ENCODE results near the gene BPIFB6. TPM values are rescaled to one million over a fixed set of nuclear protein-coding genes. Genes with fewer than 3 reads are reported as not detected.

Gene BPIFB6
- polyA plus RNA-seq, 4 donors = 0.09 TPM; not detected in 3

DNA sequence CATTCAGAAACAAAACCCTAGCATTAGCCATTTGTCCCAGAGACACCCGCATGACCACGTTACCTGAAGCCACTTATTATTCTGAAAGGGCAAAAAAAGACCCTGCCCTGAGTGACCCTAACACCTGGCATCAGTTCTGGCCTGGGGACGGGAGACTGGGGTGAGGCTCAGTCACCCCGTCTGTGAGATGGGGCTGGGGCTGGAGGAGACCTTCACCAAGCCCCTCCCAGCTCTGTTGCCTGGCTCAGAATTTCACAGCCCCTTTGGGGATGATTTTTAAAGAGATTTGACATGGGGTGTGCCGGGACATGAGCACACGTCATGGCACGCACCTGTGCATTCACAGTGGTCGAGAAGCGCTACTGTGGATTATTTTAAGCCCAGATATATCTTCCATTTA, 1.4 kb upstream of the BPIFB6 start:
- Histone ChIP-seq H3K27ac (ENCODE audit: low read depth in 1 of 3, low read length in 2 of 3) (no peak overlapping the region), H3K9me3 (ENCODE audit: control insufficient read depth in 2 of 2, insufficient read depth in 1 of 2, low read depth in 1 of 2, low read length in 1 of 2) (no peaks in the 10 kb centered on the region), H3K27me3 (ENCODE audit: control insufficient read depth in 3 of 3, insufficient read depth in 3 of 3, low read length in 3 of 3) (no peaks in the 10 kb centered on the region), H3K4me3 (ENCODE audit: low read depth in 1 of 3, low read length in 3 of 3) (no peak overlapping the region), H3K36me3 (ENCODE audit: control insufficient read depth in 3 of 3, insufficient read depth in 2 of 3, low read depth in 1 of 3, low read length in 3 of 3) (no peaks in the 10 kb centered on the region), H3K4me1 (ENCODE audit: control insufficient read depth in 3 of 3, insufficient read depth in 2 of 3, low read depth in 1 of 3, low read length in 2 of 3) (no peaks in the 10 kb centered on the region)
- FAIRE-seq = no peak
- 68 to 84% (median 83%) methylated on average over 9 of the region's 9 CpGs for WGBS, 3 donors
- no peak for DNase-seq

DNA sequence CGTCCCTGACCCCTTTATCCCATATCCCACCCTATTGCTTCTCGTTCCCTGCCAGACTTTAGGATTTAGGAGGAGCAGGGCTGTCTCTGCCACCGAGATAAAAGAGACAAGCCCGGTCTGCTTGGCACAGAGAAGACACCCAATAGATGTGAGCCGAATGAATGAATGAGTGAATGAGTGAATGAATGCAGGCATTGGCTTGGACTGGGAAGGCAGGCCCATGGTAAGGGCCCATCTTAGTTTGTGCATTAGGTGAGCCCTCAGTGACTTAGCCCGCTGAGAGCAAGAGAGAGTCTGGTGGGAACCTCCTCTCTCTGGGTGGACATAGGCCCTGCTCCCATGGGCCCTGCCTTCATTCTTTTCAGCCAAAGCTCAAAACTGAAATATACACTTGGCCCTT, 879 bp upstream of the BPIFB6 start:
- no peaks in the 10 kb centered on the region for H3K4me1 ChIP-seq (ENCODE audit: control insufficient read depth in 3 of 3, insufficient read depth in 2 of 3, low read depth in 1 of 3, low read length in 2 of 3)
- H3K27me3 ChIP-seq (ENCODE audit: control insufficient read depth in 3 of 3, insufficient read depth in 3 of 3, low read length in 3 of 3) = no peaks in the 10 kb centered on the region
- no peaks in the 10 kb centered on the region for H3K36me3 ChIP-seq (ENCODE audit: control insufficient read depth in 3 of 3, insufficient read depth in 2 of 3, low read depth in 1 of 3, low read length in 3 of 3)
- DNase-seq = no peak
- FAIRE-seq = no peak
- H3K9me3 ChIP-seq (ENCODE audit: control insufficient read depth in 2 of 2, insufficient read depth in 1 of 2, low read depth in 1 of 2, low read length in 1 of 2) = no peaks in the 10 kb centered on the region
- H3K4me3 ChIP-seq (ENCODE audit: low read depth in 1 of 3, low read length in 3 of 3) = no peak overlapping the region
- H3K27ac ChIP-seq (ENCODE audit: low read depth in 1 of 3, low read length in 2 of 3) = no peak overlapping the region
- WGBS, 3 donors = 73 to 86% (median 82%) methylated on average over 6 of the region's 6 CpGs

DNA sequence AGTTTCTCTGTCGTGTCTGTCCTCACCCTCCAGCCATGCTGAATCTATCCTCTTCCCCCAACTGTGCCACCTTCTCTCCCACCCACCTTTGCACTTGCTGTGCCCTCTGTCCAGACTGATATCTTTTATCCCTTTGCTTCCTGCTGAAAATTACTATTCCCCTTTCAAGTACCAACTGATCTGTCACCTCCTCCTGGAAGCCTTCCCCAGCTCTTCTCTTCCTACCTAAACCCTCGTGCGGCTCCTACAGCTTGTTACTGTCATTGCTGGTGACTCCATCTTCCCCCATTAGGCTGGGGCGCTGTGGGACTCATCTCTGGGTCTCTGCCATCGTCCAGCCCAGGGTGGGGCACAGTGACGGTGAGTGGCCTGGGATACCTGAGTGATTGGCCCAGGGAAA, 1.1 kb downstream of the BPIFB6 start:
- FAIRE-seq = no peak

DNA sequence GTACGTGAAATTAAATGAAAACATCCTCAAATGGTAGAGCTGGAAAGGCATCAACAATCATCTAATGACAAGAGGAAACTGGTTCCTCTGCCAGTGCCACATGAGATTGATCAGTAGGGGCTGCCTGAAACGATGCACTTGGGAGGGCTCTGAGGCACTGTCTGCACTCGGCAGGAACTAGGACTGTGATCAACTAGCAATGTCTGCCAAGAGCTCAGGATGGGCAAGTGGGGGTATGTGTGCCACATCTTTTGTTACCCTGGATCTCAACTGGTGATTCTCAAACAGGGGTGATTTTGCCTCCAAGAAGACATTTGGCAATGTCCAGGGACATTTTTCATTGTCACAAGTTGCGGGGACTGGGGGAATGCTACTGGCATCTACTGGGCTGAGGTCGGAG, 1.9 kb downstream of the BPIFB6 start:
- no peak overlapping the region for H3K4me3 ChIP-seq (ENCODE audit: low read depth in 1 of 3, low read length in 3 of 3)
- no peaks in the 10 kb centered on the region for H3K9me3 ChIP-seq (ENCODE audit: control insufficient read depth in 2 of 2, insufficient read depth in 1 of 2, low read depth in 1 of 2, low read length in 1 of 2)
- DNase-seq (no peak), FAIRE-seq (no peak)
- no peaks in the 10 kb centered on the region for H3K36me3 ChIP-seq (ENCODE audit: control insufficient read depth in 3 of 3, insufficient read depth in 2 of 3, low read depth in 1 of 3, low read length in 3 of 3)
- 66 to 80% (median 70%) methylated on average over 5 of the region's 5 CpGs for WGBS, 3 donors
- H3K27ac ChIP-seq (ENCODE audit: low read depth in 1 of 3, low read length in 2 of 3) = no peak overlapping the region
- H3K4me1 ChIP-seq (ENCODE audit: control insufficient read depth in 3 of 3, insufficient read depth in 2 of 3, low read depth in 1 of 3, low read length in 2 of 3) = no peaks in the 10 kb centered on the region
- H3K27me3 ChIP-seq (ENCODE audit: control insufficient read depth in 3 of 3, insufficient read depth in 3 of 3, low read length in 3 of 3) = no peaks in the 10 kb centered on the region

More for the DNA sequence above, 1.1 kb downstream of the BPIFB6 start:
- no peak for DNase-seq
- no peaks in the 10 kb centered on the region for H3K36me3 ChIP-seq (ENCODE audit: control insufficient read depth in 3 of 3, insufficient read depth in 2 of 3, low read depth in 1 of 3, low read length in 3 of 3)
- H3K4me3 ChIP-seq (ENCODE audit: low read depth in 1 of 3, low read length in 3 of 3) = no peak overlapping the region
- 63 to 75% (median 69%) methylated on average over 6 of the region's 6 CpGs for WGBS, 3 donors
- no peak overlapping the region for H3K27ac ChIP-seq (ENCODE audit: low read depth in 1 of 3, low read length in 2 of 3)
- H3K4me1 ChIP-seq (ENCODE audit: control insufficient read depth in 3 of 3, insufficient read depth in 2 of 3, low read depth in 1 of 3, low read length in 2 of 3) = no peaks in the 10 kb centered on the region
- H3K9me3 ChIP-seq (ENCODE audit: control insufficient read depth in 2 of 2, insufficient read depth in 1 of 2, low read depth in 1 of 2, low read length in 1 of 2) = no peaks in the 10 kb centered on the region
- no peaks in the 10 kb centered on the region for H3K27me3 ChIP-seq (ENCODE audit: control insufficient read depth in 3 of 3, insufficient read depth in 3 of 3, low read length in 3 of 3)

DNA sequence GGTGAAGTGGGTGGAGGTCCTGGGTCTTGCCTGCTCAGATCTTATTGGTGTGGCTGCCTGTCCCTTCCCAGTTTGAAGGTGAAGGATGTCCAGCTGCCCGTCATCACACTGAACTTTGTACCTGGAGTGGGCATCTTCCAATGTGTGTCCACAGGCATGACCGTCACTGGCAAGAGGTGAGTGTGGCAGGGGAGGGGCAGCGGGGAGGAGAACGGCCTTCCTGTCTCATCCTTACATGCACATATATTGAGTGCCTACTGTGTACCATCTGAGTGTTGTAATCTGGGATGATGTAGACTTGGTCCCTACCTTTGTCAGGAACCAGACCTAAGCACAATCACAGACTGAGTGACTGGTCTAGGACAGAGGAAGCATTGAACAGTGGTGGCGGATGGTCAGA, 2.7 kb downstream of the BPIFB6 start:
- Histone ChIP-seq H3K27me3 (ENCODE audit: control insufficient read depth in 3 of 3, insufficient read depth in 3 of 3, low read length in 3 of 3) (no peaks in the 10 kb centered on the region), H3K36me3 (ENCODE audit: control insufficient read depth in 3 of 3, insufficient read depth in 2 of 3, low read depth in 1 of 3, low read length in 3 of 3) (no peaks in the 10 kb centered on the region), H3K9me3 (ENCODE audit: control insufficient read depth in 2 of 2, insufficient read depth in 1 of 2, low read depth in 1 of 2, low read length in 1 of 2) (no peaks in the 10 kb centered on the region), H3K4me3 (ENCODE audit: low read depth in 1 of 3, low read length in 3 of 3) (no peak overlapping the region), H3K27ac (ENCODE audit: low read depth in 1 of 3, low read length in 2 of 3) (no peak overlapping the region), H3K4me1 (ENCODE audit: control insufficient read depth in 3 of 3, insufficient read depth in 2 of 3, low read depth in 1 of 3, low read length in 2 of 3) (no peaks in the 10 kb centered on the region)
- DNase-seq (no peak), FAIRE-seq (no peak)
- 68 to 82% (median 78%) methylated on average over 5 of the region's 5 CpGs for WGBS, 3 donors

DNA sequence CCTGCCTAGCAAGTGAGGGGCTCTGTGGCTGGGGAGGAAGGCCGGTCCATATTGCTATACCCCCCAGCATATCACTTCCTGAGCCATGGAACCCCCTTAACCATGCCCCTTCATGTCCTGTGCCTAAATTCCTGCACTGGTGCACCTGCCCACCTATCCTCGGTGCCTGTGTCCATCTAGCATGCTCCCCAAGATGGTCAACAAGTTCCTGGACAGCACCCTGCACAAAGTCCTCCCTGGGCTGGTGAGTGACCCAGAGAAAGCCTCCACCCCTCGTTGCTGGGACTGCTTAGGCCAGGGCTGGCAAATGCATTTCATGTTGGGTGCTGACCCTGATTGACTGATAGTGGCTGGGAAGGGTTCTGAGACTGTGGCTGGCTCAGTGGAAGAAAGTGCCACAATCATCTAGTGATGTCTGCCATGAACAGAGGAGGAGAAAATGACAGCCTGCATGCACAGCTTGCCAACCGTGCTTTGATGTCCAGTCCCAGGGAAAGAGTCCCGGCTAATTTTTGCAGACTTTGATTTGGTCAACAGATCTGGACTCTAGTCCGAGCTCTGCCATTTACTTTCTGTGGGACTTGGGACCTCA, 3.5 kb downstream of the BPIFB6 start:
- no peaks in the 10 kb centered on the region for H3K4me1 ChIP-seq (ENCODE audit: control insufficient read depth in 3 of 3, insufficient read depth in 2 of 3, low read depth in 1 of 3, low read length in 2 of 3)
- no peak for FAIRE-seq
- no peak overlapping the region for H3K27ac ChIP-seq (ENCODE audit: low read depth in 1 of 3, low read length in 2 of 3)
- H3K4me3 ChIP-seq (ENCODE audit: low read depth in 1 of 3, low read length in 3 of 3) = no peak overlapping the region
- DNase-seq = no peak
- H3K9me3 ChIP-seq (ENCODE audit: control insufficient read depth in 2 of 2, insufficient read depth in 1 of 2, low read depth in 1 of 2, low read length in 1 of 2) = no peaks in the 10 kb centered on the region
- H3K27me3 ChIP-seq (ENCODE audit: control insufficient read depth in 3 of 3, insufficient read depth in 3 of 3, low read length in 3 of 3) = no peaks in the 10 kb centered on the region
- no peaks in the 10 kb centered on the region for H3K36me3 ChIP-seq (ENCODE audit: control insufficient read depth in 3 of 3, insufficient read depth in 2 of 3, low read depth in 1 of 3, low read length in 3 of 3)
- 61 to 79% (median 70%) methylated on average over 6 of the region's 6 CpGs for WGBS, 3 donors

DNA sequence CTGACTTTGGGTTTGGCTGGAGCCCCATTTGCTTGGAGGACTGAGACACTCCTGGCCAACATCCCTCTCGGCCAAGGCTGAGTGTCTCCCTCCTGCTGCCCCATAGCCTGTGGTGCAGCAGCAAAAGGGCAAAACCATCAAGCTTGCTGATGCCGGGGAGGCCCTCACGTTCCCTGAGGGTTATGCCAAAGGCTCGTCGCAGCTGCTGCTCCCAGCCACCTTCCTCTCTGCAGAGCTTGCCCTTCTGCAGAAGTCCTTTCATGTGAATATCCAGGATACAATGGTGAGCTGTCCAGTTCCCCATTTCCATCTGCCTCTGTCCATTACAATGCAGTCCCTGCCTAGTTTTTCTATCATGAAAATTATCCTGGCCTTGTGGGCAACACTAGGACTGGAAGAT, 6.0 kb downstream of the BPIFB6 start:
- no peaks in the 10 kb centered on the region for H3K4me1 ChIP-seq (ENCODE audit: control insufficient read depth in 3 of 3, insufficient read depth in 2 of 3, low read depth in 1 of 3, low read length in 2 of 3)
- H3K27me3 ChIP-seq (ENCODE audit: control insufficient read depth in 3 of 3, insufficient read depth in 3 of 3, low read length in 3 of 3) = no peaks in the 10 kb centered on the region
- H3K36me3 ChIP-seq (ENCODE audit: control insufficient read depth in 3 of 3, insufficient read depth in 2 of 3, low read depth in 1 of 3, low read length in 3 of 3) = no peaks in the 10 kb centered on the region
- WGBS, 3 donors = 68 to 77% (median 68%) methylated on average over 5 of the region's 5 CpGs
- H3K4me3 ChIP-seq (ENCODE audit: low read depth in 1 of 3, low read length in 3 of 3) = no peak overlapping the region
- no peak for FAIRE-seq
- no peak overlapping the region for H3K27ac ChIP-seq (ENCODE audit: low read depth in 1 of 3, low read length in 2 of 3)
- no peak for DNase-seq
- no peaks in the 10 kb centered on the region for H3K9me3 ChIP-seq (ENCODE audit: control insufficient read depth in 2 of 2, insufficient read depth in 1 of 2, low read depth in 1 of 2, low read length in 1 of 2)

DNA sequence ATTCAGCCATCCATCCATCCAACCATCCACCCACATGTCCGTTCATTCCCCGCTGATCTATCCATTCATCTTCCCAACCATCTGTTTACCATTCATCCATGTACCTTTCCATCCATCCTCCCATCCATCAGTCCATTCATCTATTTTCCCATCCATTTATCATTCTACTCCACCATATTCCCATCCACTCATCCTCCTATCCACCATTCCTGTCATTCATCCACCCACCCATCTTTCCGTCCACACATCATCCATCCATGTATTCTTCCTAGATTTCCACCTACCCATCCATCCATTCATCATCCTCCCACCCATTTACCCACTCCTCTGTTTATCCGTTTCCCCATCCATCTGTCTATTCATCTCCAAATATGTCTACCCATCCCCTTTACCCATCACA, 6.8 kb downstream of the BPIFB6 start:
- FAIRE-seq (no peak), DNase-seq (no peak)
- H3K36me3 ChIP-seq (ENCODE audit: control insufficient read depth in 3 of 3, insufficient read depth in 2 of 3, low read depth in 1 of 3, low read length in 3 of 3) = no peaks in the 10 kb centered on the region
- H3K4me3 ChIP-seq (ENCODE audit: low read depth in 1 of 3, low read length in 3 of 3) = no peak overlapping the region
- H3K27ac ChIP-seq (ENCODE audit: low read depth in 1 of 3, low read length in 2 of 3) = no peak overlapping the region
- H3K9me3 ChIP-seq (ENCODE audit: control insufficient read depth in 2 of 2, insufficient read depth in 1 of 2, low read depth in 1 of 2, low read length in 1 of 2) = no peaks in the 10 kb centered on the region
- no peaks in the 10 kb centered on the region for H3K27me3 ChIP-seq (ENCODE audit: control insufficient read depth in 3 of 3, insufficient read depth in 3 of 3, low read length in 3 of 3)
- WGBS, 3 donors = 87 to 91% (median 89%) methylated on average over 4 of the region's 4 CpGs
- no peaks in the 10 kb centered on the region for H3K4me1 ChIP-seq (ENCODE audit: control insufficient read depth in 3 of 3, insufficient read depth in 2 of 3, low read depth in 1 of 3, low read length in 2 of 3)

DNA sequence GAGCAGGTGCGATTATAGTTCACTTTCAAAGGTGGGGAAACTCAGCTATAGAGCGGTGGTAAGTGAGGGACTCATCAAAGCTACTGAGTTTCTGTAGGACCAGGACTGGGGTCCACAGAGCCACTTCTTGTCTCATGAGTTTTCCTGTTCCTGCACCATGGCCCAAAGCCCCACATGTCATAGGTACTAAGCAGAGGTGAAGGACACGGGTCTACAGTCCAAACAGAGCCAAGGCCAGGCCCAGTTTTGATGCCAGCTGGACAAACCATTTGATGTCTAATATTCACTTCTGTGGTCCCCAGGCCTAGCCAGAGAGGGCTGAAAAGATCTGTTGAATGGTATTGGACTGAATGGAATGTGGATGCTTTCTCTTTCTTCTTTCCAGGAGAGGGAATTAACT, 11.0 kb downstream of the BPIFB6 start:
- H3K4me3 ChIP-seq (ENCODE audit: low read depth in 1 of 3, low read length in 3 of 3) = no peak overlapping the region
- 90% methylated on average over 3 of the region's 3 CpGs for WGBS, 3 donors
- FAIRE-seq (no peak), DNase-seq (no peak)
- no peaks in the 10 kb centered on the region for H3K4me1 ChIP-seq (ENCODE audit: control insufficient read depth in 3 of 3, insufficient read depth in 2 of 3, low read depth in 1 of 3, low read length in 2 of 3)
- H3K27me3 ChIP-seq (ENCODE audit: control insufficient read depth in 3 of 3, insufficient read depth in 3 of 3, low read length in 3 of 3) = no peaks in the 10 kb centered on the region
- no peak overlapping the region for H3K27ac ChIP-seq (ENCODE audit: low read depth in 1 of 3, low read length in 2 of 3)
- peaks cover 0 to 20% of the 10 kb centered on the region in 2 donors for H3K9me3 ChIP-seq (ENCODE audit: control insufficient read depth in 2 of 2, insufficient read depth in 1 of 2, low read depth in 1 of 2, low read length in 1 of 2)
- H3K36me3 ChIP-seq (ENCODE audit: control insufficient read depth in 3 of 3, insufficient read depth in 2 of 3, low read depth in 1 of 3, low read length in 3 of 3) = no peaks in the 10 kb centered on the region

All from small intestine (tissue), 7 donors.